ENCODE results near the gene TLE4.
A peak's percentile ranks its signal among the peaks of the same experiment; 100 is the strongest.

Gene TLE4

DNA sequence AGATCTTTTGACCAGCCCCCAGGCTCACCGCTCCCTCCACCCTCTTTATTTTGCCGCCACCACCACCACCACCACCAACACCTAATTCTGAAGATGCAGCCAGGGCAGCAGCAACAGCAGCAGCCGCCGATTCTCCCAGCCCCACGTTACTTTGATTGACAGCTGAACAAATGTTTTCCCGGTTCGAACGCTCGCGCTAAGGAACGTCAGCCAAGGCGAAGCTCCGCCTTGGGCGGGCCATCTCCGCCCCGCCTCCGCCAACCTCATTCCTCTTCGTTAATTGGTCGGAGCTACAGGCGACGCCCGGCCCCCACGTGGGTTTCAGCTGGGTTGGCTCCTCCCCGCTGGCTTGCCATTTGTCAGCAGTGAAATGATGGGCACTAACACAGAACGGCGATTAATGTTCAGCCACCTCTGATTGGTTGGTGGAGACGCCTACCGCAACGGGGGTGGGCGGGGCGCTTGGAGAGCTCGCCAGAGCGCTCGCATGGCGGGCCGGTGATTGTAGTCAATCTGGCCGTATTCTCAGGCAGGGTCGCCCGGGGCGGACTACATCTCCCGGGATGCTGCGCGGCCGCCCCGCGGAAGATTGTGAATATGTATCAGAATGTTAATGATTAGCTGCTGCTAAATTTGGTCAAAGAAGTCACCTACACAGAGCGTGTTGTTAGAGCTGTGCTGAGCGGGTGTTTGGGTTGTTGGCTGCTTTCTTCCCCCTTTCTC is at the start of gene TLE4:
TLE4 (plus strand) TSS at position 657 of the 723 bp plus-strand sequence. CDS start 826 bp downstream, outside the sequence.
- Mint-ChIP-seq H3K4me3 (peak within 1 kb of the TSS; percentile 99), H3K4me1 (peaks cover 35% of the 10 kb centered on the region), H3K27ac (no peak within 1 kb of the TSS)

DNA sequence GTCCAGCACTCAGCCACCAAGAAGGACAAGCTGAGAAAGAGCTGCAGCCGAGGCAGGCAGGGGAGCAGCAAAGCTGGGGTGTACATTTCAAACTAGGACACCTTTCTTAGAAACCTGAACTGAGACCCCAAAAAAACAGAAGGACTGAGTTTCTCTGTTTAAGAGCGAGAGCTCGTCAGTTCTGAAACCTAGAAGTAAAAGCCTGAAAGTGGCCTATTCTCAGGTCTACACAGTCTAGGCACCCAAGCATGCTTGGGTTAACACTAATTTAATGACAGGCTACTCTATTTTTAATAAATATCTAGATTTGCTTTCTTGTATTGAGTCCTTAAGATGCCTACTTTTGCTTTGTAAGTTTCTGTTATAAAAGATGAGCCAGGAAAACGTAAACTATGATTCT is 49.0 kb upstream of the TLE4 start:
- Mint-ChIP-seq H3K9me3 (peaks cover 10% of the 10 kb centered on the region), H3K4me1 (no peaks in the 10 kb centered on the region), H3K4me3 (no peak overlapping the region), H3K36me3 (ENCODE audit: low read depth) (peaks cover 6% of the 10 kb centered on the region), H3K27me3 (ENCODE audit: low read depth, poor library complexity) (no peaks in the 10 kb centered on the region), H3K27ac (no peak overlapping the region)
- DNase-seq: no peak
- TF ChIP-seq, protein P1, sequence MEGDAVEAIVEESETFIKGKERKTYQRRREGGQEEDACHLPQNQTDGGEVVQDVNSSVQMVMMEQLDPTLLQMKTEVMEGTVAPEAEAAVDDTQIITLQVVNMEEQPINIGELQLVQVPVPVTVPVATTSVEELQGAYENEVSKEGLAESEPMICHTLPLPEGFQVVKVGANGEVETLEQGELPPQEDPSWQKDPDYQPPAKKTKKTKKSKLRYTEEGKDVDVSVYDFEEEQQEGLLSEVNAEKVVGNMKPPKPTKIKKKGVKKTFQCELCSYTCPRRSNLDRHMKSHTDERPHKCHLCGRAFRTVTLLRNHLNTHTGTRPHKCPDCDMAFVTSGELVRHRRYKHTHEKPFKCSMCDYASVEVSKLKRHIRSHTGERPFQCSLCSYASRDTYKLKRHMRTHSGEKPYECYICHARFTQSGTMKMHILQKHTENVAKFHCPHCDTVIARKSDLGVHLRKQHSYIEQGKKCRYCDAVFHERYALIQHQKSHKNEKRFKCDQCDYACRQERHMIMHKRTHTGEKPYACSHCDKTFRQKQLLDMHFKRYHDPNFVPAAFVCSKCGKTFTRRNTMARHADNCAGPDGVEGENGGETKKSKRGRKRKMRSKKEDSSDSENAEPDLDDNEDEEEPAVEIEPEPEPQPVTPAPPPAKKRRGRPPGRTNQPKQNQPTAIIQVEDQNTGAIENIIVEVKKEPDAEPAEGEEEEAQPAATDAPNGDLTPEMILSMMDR (IDR thresholded peaks at IDR 0.05): no peak

More for the DNA sequence above, at the start of gene TLE4:
- peaks cover 19% of the 10 kb centered on the region for H3K36me3 Mint-ChIP-seq (ENCODE audit: low read depth)
- peaks cover 8% of the 10 kb centered on the region for H3K27me3 Mint-ChIP-seq (ENCODE audit: low read depth, poor library complexity)
- TF ChIP-seq, protein P1 (IDR thresholded peaks at IDR 0.05): no peak
- peaks cover 18% of the 10 kb centered on the region for H3K9me3 Mint-ChIP-seq
- DNase-seq: peak; percentile 99

DNA sequence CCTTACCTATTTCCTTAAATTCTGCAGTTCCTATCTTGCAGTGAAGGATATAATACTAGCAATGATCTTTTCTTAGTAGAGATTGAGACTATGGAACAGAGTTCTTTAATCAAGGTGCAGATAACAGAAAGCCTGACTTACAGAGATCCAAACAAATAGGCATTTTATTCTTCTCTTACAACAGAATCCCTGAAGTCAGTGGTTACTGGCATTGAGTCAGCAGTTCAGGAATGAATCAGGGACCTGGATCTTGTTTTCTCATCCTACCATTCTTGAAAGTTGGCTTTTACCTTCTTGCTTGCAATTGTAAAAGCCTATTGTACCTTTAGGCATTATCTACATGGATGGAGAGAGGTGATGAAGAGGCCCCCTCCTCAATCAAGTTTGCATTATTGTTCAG is 47.5 kb upstream of the TLE4 start:
- H3K27me3 Mint-ChIP-seq (ENCODE audit: low read depth, poor library complexity): peaks cover 3% of the 10 kb centered on the region
- H3K4me1 Mint-ChIP-seq: no peaks in the 10 kb centered on the region
- no peak for DNase-seq
- no peak overlapping the region for H3K4me3 Mint-ChIP-seq
- H3K27ac Mint-ChIP-seq: no peak overlapping the region
- peaks cover 6% of the 10 kb centered on the region for H3K36me3 Mint-ChIP-seq (ENCODE audit: low read depth)
- TF ChIP-seq, protein P1 (IDR thresholded peaks at IDR 0.05): no peak
- H3K9me3 Mint-ChIP-seq: peaks cover 10% of the 10 kb centered on the region

DNA sequence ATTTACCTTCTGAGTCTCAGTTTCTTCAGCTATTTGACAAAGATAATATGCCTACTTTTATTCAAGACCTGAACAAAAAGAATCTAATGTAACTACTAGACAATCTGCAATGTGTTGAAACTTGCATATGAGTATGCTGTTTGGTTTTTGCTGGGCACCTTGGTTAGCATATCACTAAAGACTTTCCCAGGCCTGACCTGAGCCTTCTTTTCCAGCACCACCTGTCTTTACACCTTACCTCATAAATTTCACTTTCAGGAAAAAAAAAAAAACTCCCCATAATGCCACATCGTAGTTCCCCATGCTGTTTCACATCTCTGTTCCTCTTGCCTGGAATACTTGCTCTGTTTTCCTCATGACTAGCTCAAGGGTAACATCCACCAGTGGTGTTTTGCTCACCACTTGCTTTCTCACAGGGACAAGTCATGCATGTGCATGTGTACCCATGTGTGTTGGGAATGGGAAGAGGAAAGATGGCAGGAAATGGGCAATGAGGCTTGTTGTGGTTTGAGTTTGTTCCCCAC is 45.6 kb upstream of the TLE4 start:
- DNase-seq: no peak
- Mint-ChIP-seq H3K9me3 (peaks cover 10% of the 10 kb centered on the region), H3K36me3 (ENCODE audit: low read depth) (peaks cover 6% of the 10 kb centered on the region), H3K27me3 (ENCODE audit: low read depth, poor library complexity) (peaks cover 3% of the 10 kb centered on the region), H3K4me1 (peaks cover 5% of the 10 kb centered on the region), H3K27ac (no peak overlapping the region), H3K4me3 (no peak overlapping the region)
- TF ChIP-seq, protein P1 (IDR thresholded peaks at IDR 0.05): no peak

DNA sequence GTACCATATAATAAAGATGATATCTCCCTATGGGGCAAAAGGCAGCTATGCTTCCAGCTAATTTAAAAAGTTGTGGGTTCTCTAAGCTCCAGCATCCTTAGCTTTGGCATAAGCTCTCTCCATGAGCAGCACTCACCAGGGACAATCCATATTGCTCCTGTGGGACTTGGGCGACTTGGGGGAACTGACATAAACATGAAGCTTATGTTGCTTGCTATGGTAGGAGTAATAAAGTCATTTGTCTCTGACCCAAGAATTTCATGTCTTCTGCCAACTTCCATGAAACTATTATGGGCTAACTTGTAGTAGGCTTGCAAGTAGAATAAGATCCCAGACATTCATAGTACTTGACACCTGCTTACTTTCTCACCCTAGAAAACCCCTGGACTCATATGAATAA is 36.2 kb upstream of the TLE4 start:
- no peak overlapping the region for H3K4me3 Mint-ChIP-seq
- no peaks in the 10 kb centered on the region for H3K4me1 Mint-ChIP-seq
- H3K9me3 Mint-ChIP-seq: peaks cover 24% of the 10 kb centered on the region
- TF ChIP-seq, protein P1 (IDR thresholded peaks at IDR 0.05): no peak
- H3K36me3 Mint-ChIP-seq (ENCODE audit: low read depth): peaks cover 12% of the 10 kb centered on the region
- H3K27ac Mint-ChIP-seq: no peak overlapping the region
- H3K27me3 Mint-ChIP-seq (ENCODE audit: low read depth, poor library complexity): peaks cover 2% of the 10 kb centered on the region
- no peak for DNase-seq

DNA sequence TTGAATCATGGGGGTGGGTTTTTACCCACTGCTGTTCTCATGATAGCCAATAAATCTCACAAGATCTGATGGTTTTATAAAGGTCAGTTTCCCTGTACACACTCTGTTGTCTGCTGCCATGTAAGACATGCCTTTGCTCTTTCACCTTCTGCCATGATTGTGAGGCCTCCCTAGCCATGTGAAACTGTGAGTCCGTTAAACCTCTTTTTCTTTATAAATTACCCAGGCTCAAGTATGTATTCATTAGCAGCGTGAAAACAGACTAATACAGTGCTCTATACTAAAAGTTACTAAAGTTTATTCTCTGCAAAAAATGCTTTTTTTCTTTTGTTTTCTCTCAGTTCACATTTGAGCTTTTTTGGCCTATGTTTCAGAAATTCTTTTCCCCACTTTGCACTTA is 33.9 kb upstream of the TLE4 start:
- Mint-ChIP-seq H3K27ac (no peak overlapping the region), H3K36me3 (ENCODE audit: low read depth) (peaks cover 12% of the 10 kb centered on the region), H3K4me3 (no peak overlapping the region), H3K27me3 (ENCODE audit: low read depth, poor library complexity) (peaks cover 2% of the 10 kb centered on the region), H3K9me3 (peaks cover 24% of the 10 kb centered on the region), H3K4me1 (peaks cover 3% of the 10 kb centered on the region)
- TF ChIP-seq, protein P1 (IDR thresholded peaks at IDR 0.05): no peak
- no peak for DNase-seq

Measured in nephron progenitor cell (in vitro differentiated cells).